HepG2 (cell line): ENCODE data around the gene SPINT4. TPM values are rescaled to one million over a fixed set of nuclear protein-coding genes. Genes with fewer than 3 reads are reported as not detected.

Experiments used
- ARNT ChIP-seq: fragments of 450-650 bp; IDR thresholded peaks from 2 replicates; pipeline ENCODE4 v1.6.1; 2017
- CCDC6 ChIP-seq: sonication (generic); formaldehyde crosslinking; IDR thresholded peaks from 2 replicates; pipeline ENCODE4 v1.8.1; 2022; ENCODE audit warnings: mild to moderate bottlenecking, missing genetic modification reagents, moderate library complexity
- DR1 ChIP-seq: sonication (generic); formaldehyde crosslinking; IDR thresholded peaks from 2 replicates; pipeline ENCODE4 v1.8.0; 2021; ENCODE audit warnings: mild to moderate bottlenecking, missing genetic modification reagents, inconsistent platforms
- FIP1L1 ChIP-seq: fragments of 200-400 bp; formaldehyde crosslinking; IDR thresholded peaks from 2 replicates; pipeline ENCODE4 v1.6.1; 2018; ENCODE audit warnings: low read depth, mild to moderate bottlenecking, low read length, moderate library complexity, borderline replicate concordance; ENCODE audit not compliant: insufficient read depth
- FOXA3 ChIP-seq: IDR thresholded peaks from 2 replicates; pipeline ENCODE4 v1.6.1; 2016; ENCODE audit warnings: missing genetic modification reagents, missing compliant biosample characterization
- GPN1 ChIP-seq: sonication (generic); formaldehyde crosslinking; IDR thresholded peaks from 2 replicates; pipeline ENCODE4 v1.5.1; 2020; ENCODE audit warnings: missing genetic modification reagents, borderline replicate concordance
- NKX3-1 ChIP-seq: sonication (generic); formaldehyde crosslinking; IDR thresholded peaks from 2 replicates; pipeline ENCODE4 v1.5.0; 2020; ENCODE audit warnings: missing genetic modification reagents
- RAD51 ChIP-seq: fragments of 450-650 bp; IDR thresholded peaks from 2 replicates; pipeline ENCODE4 v1.6.1; 2016; ENCODE audit warnings: borderline replicate concordance
- REXO4 ChIP-seq: sonication (generic); formaldehyde crosslinking; IDR thresholded peaks from 2 replicates; pipeline ENCODE4 v1.8.0; 2022; ENCODE audit warnings: missing genetic modification reagents, mild to moderate bottlenecking, borderline replicate concordance
- SP4 ChIP-seq: sonication (generic); formaldehyde crosslinking; IDR thresholded peaks from 2 replicates; pipeline ENCODE4 v1.8.1; 2023; ENCODE audit warnings: mild to moderate bottlenecking, missing genetic modification reagents
- STAG1 ChIP-seq: sonication (generic); formaldehyde crosslinking; IDR thresholded peaks from 2 replicates; pipeline ENCODE4 v1.4.0; 2020; ENCODE audit warnings: missing genetic modification reagents
- ZBTB3 ChIP-seq: sonication (generic); formaldehyde crosslinking; IDR thresholded peaks from 2 replicates; pipeline ENCODE4 v1.4.0; 2020; ENCODE audit warnings: low read depth, mild to moderate bottlenecking, moderate library complexity, missing genetic modification reagents, borderline replicate concordance
- ZBTB42 ChIP-seq: sonication (generic); formaldehyde crosslinking; IDR thresholded peaks from 2 replicates; pipeline ENCODE4 v1.5.0; 2020; ENCODE audit warnings: mild to moderate bottlenecking, missing genetic modification reagents
- ZFY ChIP-seq: sonication (generic); formaldehyde crosslinking; IDR thresholded peaks from 2 replicates; pipeline ENCODE4 v1.4.0; 2020; ENCODE audit warnings: missing genetic modification reagents
- ZNF354B ChIP-seq: sonication (generic); formaldehyde crosslinking; IDR thresholded peaks from 2 replicates; pipeline ENCODE4 v1.8.0; 2022; ENCODE audit warnings: mild to moderate bottlenecking, missing genetic modification reagents
- ZNF569 ChIP-seq: sonication (generic); formaldehyde crosslinking; IDR thresholded peaks from 2 replicates; pipeline ENCODE4 v1.5.0; 2020; ENCODE audit warnings: mild to moderate bottlenecking, missing genetic modification reagents, moderate library complexity, borderline replicate concordance
- ZNF607 ChIP-seq: sonication (generic); formaldehyde crosslinking; IDR thresholded peaks from 2 replicates; pipeline ENCODE4 v1.5.1; 2020; ENCODE audit warnings: missing genetic modification reagents, mild to moderate bottlenecking, borderline replicate concordance
- ZNF615 ChIP-seq: sonication (generic); formaldehyde crosslinking; IDR thresholded peaks from 2 replicates; pipeline ENCODE4 v1.5.0; 2020; ENCODE audit warnings: mild to moderate bottlenecking, missing genetic modification reagents, borderline replicate concordance
- ZNF670 ChIP-seq: sonication (generic); formaldehyde crosslinking; IDR thresholded peaks from 2 replicates; pipeline ENCODE4 v1.8.0; 2022; ENCODE audit warnings: mild to moderate bottlenecking, missing genetic modification reagents, borderline replicate concordance
- ZNF674 ChIP-seq: sonication (generic); formaldehyde crosslinking; IDR thresholded peaks from 2 replicates; pipeline ENCODE4 v1.5.0; 2020; ENCODE audit warnings: low read depth, mild to moderate bottlenecking, missing genetic modification reagents
- ZNF720 ChIP-seq: sonication (generic); formaldehyde crosslinking; IDR thresholded peaks from 2 replicates; pipeline ENCODE4 v1.4.0; 2020; ENCODE audit warnings: missing genetic modification reagents
- polyA plus RNA-seq, 8 experiments: library from polyadenylated mRNA; depleted of rRNA in 3 of 8; stranded (reverse) in 7 of 8; unstranded in 1 of 8; fragments of >200 nt; fragmentation: Illumina TruSeq in 4 of 8; extraction: Trizol in 4 of 8; gene quantifications; 2 replicates each; pipeline versions ENCODE4 v1.2.1 to v1.2.3, GENCODE V29; 2011 to 2016; ENCODE audit warnings: low read depth in 4 of 8, missing spikeins in 1 of 8, mixed read lengths in 1 of 8; ENCODE audit not compliant: insufficient read depth in 1 of 8
- total RNA-seq, 5 experiments: library from RNA; depleted of rRNA; stranded (reverse); fragments of >200 nt; fragmentation: Illumina TruSeq; extraction: Trizol; gene quantifications; 2 replicates each; pipeline ENCODE4 v1.2.3, GENCODE V29; 2016; ENCODE audit warnings: low read depth in 1 of 5
- TF ChIP-seq, protein P1 (sequence below): IDR thresholded peaks from 2 replicates; pipeline ENCODE4 v1.6.1; 2016; ENCODE audit warnings: low read depth
- TF ChIP-seq, protein P2 (sequence below), 2 experiments: sonication (generic) in 1 of 2; formaldehyde crosslinking in 1 of 2; IDR thresholded peaks; 2 replicates each; pipeline versions ENCODE4 v1.6.1 to v1.9.0; 2014 to 2022; ENCODE audit warnings: antibody characterized with exemption in 1 of 2, borderline replicate concordance in 1 of 2, inconsistent platforms in 1 of 2, low read depth in 1 of 2, missing genetic modification reagents in 1 of 2
- TF ChIP-seq, protein P3 (sequence below): sonication (generic); formaldehyde crosslinking; IDR thresholded peaks from 2 replicates; pipeline ENCODE4 v1.8.0; 2022; ENCODE audit warnings: mild to moderate bottlenecking, missing genetic modification reagents, borderline replicate concordance

SPINT4 gene
- total and polyA plus RNA-seq, 2 of the 13 experiments (the other 11 are each of a cell fraction or from before 2014, with no cell fraction given) = not detected

DNA sequence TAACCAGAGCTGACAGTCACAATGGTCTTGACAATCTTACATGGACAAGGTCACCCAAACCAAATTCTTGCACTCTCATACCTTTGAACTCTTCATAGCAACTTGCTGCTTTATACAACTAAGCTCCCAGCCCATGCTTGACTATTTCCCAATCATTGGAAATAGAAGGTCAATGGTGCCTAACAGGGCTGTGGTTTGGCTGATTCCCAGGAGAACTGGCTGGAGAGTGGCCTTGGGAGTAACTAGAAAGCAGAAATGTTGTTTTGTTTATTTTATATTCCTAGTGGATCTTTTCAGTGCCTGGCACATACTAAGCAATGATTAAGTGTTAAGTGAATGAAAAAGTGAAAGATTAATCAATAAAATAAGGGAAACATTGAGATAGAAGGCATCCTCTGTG lies 3.0 kb downstream of the SPINT4 start (continued):
- TF ChIP-seq, protein P1, sequence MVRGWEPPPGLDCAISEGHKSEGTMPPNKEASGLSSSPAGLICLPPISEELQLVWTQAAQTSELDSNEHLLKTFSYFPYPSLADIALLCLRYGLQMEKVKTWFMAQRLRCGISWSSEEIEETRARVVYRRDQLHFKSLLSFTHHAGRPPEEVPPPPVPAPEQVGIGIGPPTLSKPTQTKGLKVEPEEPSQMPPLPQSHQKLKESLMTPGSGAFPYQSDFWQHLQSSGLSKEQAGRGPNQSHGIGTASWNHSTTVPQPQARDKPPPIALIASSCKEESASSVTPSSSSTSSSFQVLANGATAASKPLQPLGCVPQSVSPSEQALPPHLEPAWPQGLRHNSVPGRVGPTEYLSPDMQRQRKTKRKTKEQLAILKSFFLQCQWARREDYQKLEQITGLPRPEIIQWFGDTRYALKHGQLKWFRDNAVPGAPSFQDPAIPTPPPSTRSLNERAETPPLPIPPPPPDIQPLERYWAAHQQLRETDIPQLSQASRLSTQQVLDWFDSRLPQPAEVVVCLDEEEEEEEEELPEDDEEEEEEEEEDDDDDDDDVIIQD (CRISPR knock-in tag) = no peak
- TF ChIP-seq ZFY = no peak
- TF ChIP-seq ARNT = no peak
- TF ChIP-seq RAD51 = no peak
- peak; percentile 63; the same call in 1 of the 2 replicates for TF ChIP-seq FOXA3 (CRISPR knock-in tag)
- no peak for TF ChIP-seq NKX3-1
- TF ChIP-seq, protein P2, sequence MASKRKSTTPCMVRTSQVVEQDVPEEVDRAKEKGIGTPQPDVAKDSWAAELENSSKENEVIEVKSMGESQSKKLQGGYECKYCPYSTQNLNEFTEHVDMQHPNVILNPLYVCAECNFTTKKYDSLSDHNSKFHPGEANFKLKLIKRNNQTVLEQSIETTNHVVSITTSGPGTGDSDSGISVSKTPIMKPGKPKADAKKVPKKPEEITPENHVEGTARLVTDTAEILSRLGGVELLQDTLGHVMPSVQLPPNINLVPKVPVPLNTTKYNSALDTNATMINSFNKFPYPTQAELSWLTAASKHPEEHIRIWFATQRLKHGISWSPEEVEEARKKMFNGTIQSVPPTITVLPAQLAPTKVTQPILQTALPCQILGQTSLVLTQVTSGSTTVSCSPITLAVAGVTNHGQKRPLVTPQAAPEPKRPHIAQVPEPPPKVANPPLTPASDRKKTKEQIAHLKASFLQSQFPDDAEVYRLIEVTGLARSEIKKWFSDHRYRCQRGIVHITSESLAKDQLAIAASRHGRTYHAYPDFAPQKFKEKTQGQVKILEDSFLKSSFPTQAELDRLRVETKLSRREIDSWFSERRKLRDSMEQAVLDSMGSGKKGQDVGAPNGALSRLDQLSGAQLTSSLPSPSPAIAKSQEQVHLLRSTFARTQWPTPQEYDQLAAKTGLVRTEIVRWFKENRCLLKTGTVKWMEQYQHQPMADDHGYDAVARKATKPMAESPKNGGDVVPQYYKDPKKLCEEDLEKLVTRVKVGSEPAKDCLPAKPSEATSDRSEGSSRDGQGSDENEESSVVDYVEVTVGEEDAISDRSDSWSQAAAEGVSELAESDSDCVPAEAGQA (IDR thresholded peaks at IDR 0.05; ENCODE audit: low read depth) = no peak
- TF ChIP-seq, protein P2 (CRISPR knock-in tag; IDR thresholded peaks at IDR 0.05; ENCODE audit: borderline replicate concordance) = no peak
- no peak for TF ChIP-seq ZNF670 (CRISPR knock-in tag)
- no peak for TF ChIP-seq ZNF615
- TF ChIP-seq ZBTB42 (CRISPR knock-in tag) = no peak
- no peak for TF ChIP-seq ZBTB3 (CRISPR knock-in tag)
- no peak for TF ChIP-seq CCDC6 (CRISPR knock-in tag)
- TF ChIP-seq REXO4 (CRISPR knock-in tag) = no peak
- no peak for TF ChIP-seq GPN1 (CRISPR knock-in tag)
- TF ChIP-seq ZNF720 (CRISPR knock-in tag) = no peak
- no peak for TF ChIP-seq ZNF607
- no peak for TF ChIP-seq ZNF569 (CRISPR knock-in tag)
- TF ChIP-seq STAG1 (CRISPR knock-in tag) = no peak
- no peak for TF ChIP-seq ZNF674 (CRISPR knock-in tag)
- no peak for TF ChIP-seq ZNF354B (CRISPR knock-in tag)
- no peak for TF ChIP-seq FIP1L1
- no peak for TF ChIP-seq SP4
- TF ChIP-seq, protein P3, sequence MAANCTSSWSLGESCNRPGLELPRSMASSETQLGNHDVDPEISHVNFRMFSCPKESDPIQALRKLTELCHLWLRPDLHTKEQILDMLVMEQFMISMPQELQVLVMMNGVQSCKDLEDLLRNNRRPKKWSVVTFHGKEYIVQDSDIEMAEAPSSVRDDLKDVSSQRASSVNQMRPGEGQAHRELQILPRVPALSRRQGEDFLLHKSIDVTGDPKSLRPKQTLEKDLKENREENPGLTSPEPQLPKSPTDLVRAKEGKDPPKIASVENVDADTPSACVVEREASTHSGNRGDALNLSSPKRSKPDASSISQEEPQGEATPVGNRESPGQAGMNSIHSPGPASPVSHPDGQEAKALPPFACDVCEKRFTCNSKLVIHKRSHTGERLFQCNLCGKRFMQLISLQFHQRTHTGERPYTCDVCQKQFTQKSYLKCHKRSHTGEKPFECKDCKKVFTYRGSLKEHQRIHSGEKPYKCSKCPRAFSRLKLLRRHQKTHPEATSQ (CRISPR knock-in tag) = 0 out of 2 replicates have a peak, but pooled peaks have one; percentile 34
- TF ChIP-seq DR1 (CRISPR knock-in tag) = no peak
